Activated T-cell treated with anti-CD3 and anti-CD28 coated beads, Interleukin-2, amount 50 U/mL, for 4 hours (primary cell): ENCODE measurements around the gene AZIN2. TPM values are rescaled to one million over a fixed set of nuclear protein-coding genes. Genes with fewer than 3 reads are reported as not detected.
"Not testable (repeated sequence)": the region's sequence is repeated elsewhere in the genome, so short reads cannot be mapped to it uniquely, and the experiment has no call there.

Experiments
- ATAC-seq, 2 donors: fragments of 200-7000 bp; cut with Tn5 transposase; one replicate each; pipeline ENCODE4 v1.10.0; 2021
- DNase-seq: peaks from one replicate; pipeline ENCODE4 v3.0.0-alpha.2; 2020
- H3K27me3 Mint-ChIP-seq: one replicate; pipeline ENCODE4 v1.8.0; 2021; ENCODE audit warnings: low read depth, mixed read lengths
- H3K36me3 Mint-ChIP-seq: one replicate; pipeline ENCODE4 v1.8.0; 2022; ENCODE audit warnings: mixed read lengths; ENCODE audit not compliant: insufficient read depth
- H3K4me1 Mint-ChIP-seq: one replicate; pipeline ENCODE4 v1.8.0; 2021; ENCODE audit warnings: low read depth, mixed read lengths
- H3K4me3 Mint-ChIP-seq: one replicate; pipeline ENCODE4 v1.8.0; 2021; ENCODE audit warnings: mild to moderate bottlenecking, moderate library complexity, mixed read lengths
- H3K9me3 Mint-ChIP-seq: one replicate; pipeline ENCODE4 v1.8.0; 2021; ENCODE audit warnings: mixed read lengths
- total RNA-seq, 3 donors: library from RNA; stranded (reverse); gene quantifications; one replicate each; pipeline ENCODE4 v1.2.1, GENCODE V29; 2021

The AZIN2 gene
- 1 to 10 TPM in 2 of 3 donors, under 1 TPM in 1; 0.30 to 2.2 (median 1.4) TPM for total RNA-seq

DNA sequence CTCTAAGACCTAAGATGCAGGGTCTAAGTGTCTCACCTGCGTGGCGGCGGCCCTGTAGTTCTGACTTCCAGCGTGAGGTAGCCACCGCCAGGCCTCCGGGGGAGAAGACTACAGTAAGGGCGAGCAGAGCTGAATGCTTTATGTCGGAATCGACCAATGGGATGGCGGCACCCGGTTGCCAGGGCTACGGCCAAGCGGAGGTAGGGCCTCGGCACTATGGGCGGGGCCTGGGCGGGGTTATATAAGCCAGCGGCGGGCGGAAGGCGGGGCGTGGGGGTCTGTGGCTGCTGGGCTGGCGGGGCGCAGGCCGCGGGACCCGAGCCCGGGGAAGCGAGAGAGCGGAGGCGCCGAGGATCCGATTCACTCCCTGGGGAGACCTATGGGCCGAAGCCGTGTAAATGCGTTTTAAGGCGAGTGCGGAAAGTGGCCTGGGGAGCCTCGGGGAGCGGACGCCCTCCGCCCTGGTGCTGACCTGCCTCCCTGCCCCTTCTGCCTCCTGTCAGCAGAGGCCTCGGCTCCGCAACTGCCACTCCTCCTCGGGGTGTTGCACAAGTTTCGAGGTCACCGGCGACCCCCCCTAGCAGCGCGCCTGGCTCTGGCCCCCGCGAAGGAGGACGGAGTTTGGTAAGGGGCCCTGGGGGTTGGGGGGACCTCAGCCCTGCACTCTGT, at the start of gene AZIN2:
TSS of gene AZIN2 (plus strand) at position 269 of the 669 bp plus-strand sequence. CDS start 1,097 bp downstream, outside the sequence.
- H3K9me3 Mint-ChIP-seq, result no peaks in the 10 kb centered on the region
- peaks cover 2% of the 10 kb centered on the region for H3K27me3 Mint-ChIP-seq
- peak; percentile 99 to 100 for ATAC-seq
- H3K4me3 Mint-ChIP-seq, result peak within 1 kb of the TSS; percentile 79
- peaks cover 21% of the 10 kb centered on the region for H3K4me1 Mint-ChIP-seq
- H3K36me3 Mint-ChIP-seq, result no peaks in the 10 kb centered on the region
- peak; percentile 98 for DNase-seq

DNA sequence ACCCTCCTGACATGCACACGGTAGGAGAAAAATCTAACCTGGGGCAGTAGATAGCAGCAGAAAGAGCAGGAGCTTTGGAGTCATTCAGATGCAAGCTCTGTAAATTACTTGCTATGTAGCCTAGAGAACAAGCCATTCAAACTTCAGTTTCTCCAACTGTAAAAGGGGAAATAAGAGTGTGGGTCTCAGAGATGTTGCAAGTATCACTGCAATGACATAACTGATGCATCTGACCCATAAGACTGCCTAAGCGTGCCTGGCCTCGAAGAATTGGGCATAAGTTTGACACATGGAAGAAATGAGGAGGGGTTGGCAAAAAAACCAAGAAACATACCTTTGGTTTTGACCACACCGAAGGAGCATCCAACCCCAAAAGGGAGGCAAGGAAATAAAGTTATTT, 49.4 kb upstream of the AZIN2 start:
- DNase-seq (no peak), ATAC-seq (no peak)
- no peak overlapping the region for H3K4me3 Mint-ChIP-seq
- H3K27me3 Mint-ChIP-seq, result no peaks in the 10 kb centered on the region
- H3K36me3 Mint-ChIP-seq, result peaks cover 53% of the 10 kb centered on the region
- no peaks in the 10 kb centered on the region for H3K9me3 Mint-ChIP-seq
- H3K4me1 Mint-ChIP-seq, result peaks cover 60% of the 10 kb centered on the region

DNA sequence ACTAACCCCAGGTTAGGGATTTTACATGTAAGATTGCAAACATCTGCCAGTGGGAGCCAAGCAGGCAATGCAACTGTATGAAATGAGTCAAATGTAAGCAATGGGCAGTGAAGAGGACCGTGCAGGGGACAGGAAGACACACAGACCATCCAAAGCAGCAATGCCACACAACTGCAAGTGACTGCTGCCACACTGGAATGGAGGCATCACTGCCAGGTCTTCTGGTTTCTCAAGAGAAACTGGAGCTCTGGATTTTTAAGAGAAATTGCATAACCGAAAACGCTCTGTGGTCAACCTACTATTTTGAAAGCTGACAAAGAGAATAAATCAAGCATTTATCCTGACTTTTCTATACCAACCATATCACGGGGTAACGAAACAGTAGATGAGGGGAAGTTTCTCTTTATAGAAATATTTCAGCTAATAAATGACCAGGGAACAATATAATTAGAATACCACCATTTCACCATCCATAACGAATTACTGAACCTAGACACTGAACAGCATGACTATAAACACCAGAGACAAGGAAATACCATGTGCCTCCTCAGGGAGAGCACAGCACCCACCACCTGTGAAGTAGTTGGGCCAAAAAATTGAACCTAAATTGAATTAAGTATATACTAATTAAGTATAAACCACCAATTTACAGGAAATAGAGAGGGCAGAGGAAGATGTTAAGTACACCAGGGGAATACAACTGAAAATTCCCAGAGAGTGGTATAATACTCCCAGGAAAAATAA, 48.7 kb upstream of the AZIN2 start:
- H3K4me1 Mint-ChIP-seq, result peaks cover 66% of the 10 kb centered on the region
- DNase-seq, result no peak
- no peaks in the 10 kb centered on the region for H3K9me3 Mint-ChIP-seq
- H3K27me3 Mint-ChIP-seq, result no peaks in the 10 kb centered on the region
- peaks cover 50% of the 10 kb centered on the region for H3K36me3 Mint-ChIP-seq
- no peak for ATAC-seq
- H3K4me3 Mint-ChIP-seq, result no peak overlapping the region

DNA sequence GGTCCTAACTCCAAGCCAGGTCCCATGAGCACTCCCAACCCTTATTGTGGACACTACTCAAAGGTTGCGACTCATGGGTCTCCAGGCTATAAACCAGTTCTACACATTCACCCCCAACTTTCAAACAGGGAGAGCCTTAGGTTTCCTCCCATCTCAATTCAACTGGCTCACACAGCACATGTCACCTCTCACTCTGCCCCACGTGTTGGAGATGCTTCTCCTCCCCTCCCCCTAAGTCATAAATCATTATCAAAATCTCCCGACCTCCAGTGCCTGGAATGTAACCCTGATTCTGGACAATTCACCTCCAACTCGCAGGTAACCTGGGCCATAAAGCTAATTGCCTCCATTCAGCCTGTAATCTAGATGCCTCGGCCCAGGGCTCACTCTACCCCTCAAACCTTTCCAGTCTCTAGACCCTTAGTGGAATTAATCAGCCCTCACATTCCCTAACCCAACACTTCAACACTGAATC, 44.9 kb upstream of the AZIN2 start:
- DNase-seq (no peak), ATAC-seq (peak; percentile 17 to 23)
- peak overlapping the region; percentile 92 for H3K4me3 Mint-ChIP-seq
- peaks cover 28% of the 10 kb centered on the region for H3K36me3 Mint-ChIP-seq
- no peaks in the 10 kb centered on the region for H3K9me3 Mint-ChIP-seq
- peaks cover 49% of the 10 kb centered on the region for H3K4me1 Mint-ChIP-seq
- no peaks in the 10 kb centered on the region for H3K27me3 Mint-ChIP-seq

DNA sequence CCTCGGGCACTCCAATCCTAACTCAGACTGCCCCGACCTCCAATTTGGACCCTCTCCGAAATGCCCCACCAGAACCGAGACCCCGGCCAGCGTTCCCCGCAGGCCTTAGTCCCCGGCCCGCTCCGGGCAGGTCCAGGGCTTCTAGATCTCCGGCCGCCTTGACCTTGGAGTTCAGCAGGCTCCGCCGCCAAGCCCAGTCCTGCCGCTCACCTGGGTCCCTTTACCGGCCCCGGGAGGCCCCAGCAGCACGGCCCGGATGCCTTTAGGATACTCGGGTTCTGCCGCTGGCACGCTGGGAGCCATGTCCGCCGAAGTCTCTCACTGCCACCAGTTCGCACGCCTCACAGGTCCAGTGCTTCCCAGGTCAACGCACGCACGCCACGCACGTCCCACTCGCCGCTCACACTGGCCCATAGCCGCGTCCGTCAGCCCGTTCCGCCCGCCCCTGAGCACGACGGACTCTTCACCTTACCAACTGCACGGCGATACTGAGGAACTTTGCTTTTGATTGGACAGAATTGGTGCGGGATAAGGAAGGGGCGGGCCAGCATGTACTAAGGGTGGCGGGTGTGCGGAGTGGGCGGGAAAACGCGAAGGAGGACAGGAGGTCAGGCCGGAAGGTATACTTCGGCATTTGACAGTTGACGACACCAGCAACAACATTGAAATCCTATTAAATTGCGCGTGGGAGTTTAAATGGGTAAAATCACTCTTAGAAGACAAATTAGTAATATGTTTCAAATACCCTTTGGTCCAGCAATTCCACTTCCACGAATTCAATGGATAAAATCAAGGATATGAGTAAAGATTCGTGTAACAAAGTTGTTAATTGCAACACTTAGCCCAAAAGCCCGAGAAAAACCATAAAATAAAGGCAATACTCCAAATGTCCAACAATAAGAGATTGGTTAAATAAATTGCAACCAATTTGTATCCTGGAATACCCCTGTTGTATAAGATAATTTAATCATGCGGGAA, 44.1 kb upstream of the AZIN2 start, which contains the start of gene AK2:
TSS of gene AK2 (minus strand) at position 358 of the 978 bp plus-strand sequence. CDS start at position 303, 55 bp downstream.
- peak within 1 kb of the TSS; percentile 92 for H3K4me3 Mint-ChIP-seq
- H3K4me1 Mint-ChIP-seq, result peaks cover 43% of the 10 kb centered on the region
- DNase-seq (peak; percentile 82), ATAC-seq (peak; percentile 100)
- H3K9me3 Mint-ChIP-seq, result no peaks in the 10 kb centered on the region
- H3K27me3 Mint-ChIP-seq, result peaks cover 1% of the 10 kb centered on the region
- H3K36me3 Mint-ChIP-seq, result peaks cover 21% of the 10 kb centered on the region

DNA sequence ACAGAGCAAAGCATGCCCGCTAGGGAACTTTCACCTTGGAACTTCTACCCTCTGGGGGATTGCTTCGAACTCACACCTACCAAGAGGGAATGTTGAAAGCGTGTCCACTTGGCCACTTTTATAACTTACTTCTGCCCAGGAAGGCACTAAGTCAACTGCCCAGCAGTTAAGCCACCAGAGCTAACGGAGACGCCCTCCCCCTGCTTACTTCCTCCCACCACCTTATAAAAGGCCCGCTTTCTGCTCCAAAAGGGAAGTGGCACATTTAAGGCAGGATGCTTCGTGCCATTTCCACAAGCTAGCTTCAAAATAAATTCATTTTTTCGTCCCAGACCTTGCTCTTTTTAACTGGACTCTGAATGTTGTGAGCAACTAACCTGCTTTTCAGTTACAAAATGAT, 41.1 kb upstream of the AZIN2 start:
- ATAC-seq (no peak), DNase-seq (no peak)
- H3K36me3 Mint-ChIP-seq, result peaks cover 8% of the 10 kb centered on the region
- H3K27me3 Mint-ChIP-seq, result peaks cover 2% of the 10 kb centered on the region
- no peaks in the 10 kb centered on the region for H3K9me3 Mint-ChIP-seq
- no peak overlapping the region for H3K4me3 Mint-ChIP-seq
- H3K4me1 Mint-ChIP-seq, result peaks cover 18% of the 10 kb centered on the region

DNA sequence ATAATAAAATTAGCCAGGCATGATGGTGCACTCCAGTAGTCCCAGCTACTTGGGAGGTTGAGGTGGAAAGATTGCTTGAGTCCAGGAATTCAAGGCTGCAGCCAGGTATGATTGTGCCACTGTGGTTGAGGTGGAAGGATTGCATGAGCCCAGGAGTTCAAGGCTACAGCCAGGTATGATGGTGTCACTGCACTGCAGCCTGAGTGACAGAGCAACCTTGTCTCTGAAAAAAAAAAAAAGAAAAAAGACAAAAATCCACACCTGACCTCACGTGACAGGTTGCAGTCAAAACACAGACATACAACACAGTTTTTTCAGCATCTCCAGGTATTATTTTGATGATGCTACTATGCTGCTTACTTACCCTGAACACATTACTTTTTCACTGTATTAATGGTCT, 39.9 kb upstream of the AZIN2 start:
- no peaks in the 10 kb centered on the region for H3K9me3 Mint-ChIP-seq
- peaks cover 2% of the 10 kb centered on the region for H3K27me3 Mint-ChIP-seq
- no peak overlapping the region for H3K4me3 Mint-ChIP-seq
- no peak for DNase-seq
- peaks cover 3% of the 10 kb centered on the region for H3K36me3 Mint-ChIP-seq
- H3K4me1 Mint-ChIP-seq, result peaks cover 21% of the 10 kb centered on the region
- no peak for ATAC-seq

DNA sequence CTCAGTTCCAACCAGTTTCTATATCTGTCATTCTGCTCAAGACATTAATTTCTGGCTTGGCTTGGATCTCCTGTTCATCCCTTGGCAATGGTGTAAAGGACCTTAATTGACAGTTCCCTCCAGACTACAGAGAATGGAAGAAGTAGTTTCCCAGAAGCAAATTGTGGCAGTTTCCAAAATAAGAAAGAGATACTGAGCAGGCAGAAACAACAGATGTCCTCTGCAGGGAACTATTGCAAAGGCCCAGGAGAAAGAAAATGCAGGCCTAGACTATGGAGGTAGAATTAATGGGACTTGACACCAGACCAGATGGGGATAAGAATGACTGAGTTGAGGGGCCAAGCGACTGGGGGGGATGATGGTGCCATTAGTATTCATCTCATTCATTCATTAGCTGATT, 38.1 kb upstream of the AZIN2 start:
- DNase-seq (no peak), ATAC-seq (no peak)
- H3K36me3 Mint-ChIP-seq, result no peaks in the 10 kb centered on the region
- no peak overlapping the region for H3K4me3 Mint-ChIP-seq
- peaks cover 2% of the 10 kb centered on the region for H3K27me3 Mint-ChIP-seq
- no peaks in the 10 kb centered on the region for H3K9me3 Mint-ChIP-seq
- H3K4me1 Mint-ChIP-seq, result peaks cover 11% of the 10 kb centered on the region

DNA sequence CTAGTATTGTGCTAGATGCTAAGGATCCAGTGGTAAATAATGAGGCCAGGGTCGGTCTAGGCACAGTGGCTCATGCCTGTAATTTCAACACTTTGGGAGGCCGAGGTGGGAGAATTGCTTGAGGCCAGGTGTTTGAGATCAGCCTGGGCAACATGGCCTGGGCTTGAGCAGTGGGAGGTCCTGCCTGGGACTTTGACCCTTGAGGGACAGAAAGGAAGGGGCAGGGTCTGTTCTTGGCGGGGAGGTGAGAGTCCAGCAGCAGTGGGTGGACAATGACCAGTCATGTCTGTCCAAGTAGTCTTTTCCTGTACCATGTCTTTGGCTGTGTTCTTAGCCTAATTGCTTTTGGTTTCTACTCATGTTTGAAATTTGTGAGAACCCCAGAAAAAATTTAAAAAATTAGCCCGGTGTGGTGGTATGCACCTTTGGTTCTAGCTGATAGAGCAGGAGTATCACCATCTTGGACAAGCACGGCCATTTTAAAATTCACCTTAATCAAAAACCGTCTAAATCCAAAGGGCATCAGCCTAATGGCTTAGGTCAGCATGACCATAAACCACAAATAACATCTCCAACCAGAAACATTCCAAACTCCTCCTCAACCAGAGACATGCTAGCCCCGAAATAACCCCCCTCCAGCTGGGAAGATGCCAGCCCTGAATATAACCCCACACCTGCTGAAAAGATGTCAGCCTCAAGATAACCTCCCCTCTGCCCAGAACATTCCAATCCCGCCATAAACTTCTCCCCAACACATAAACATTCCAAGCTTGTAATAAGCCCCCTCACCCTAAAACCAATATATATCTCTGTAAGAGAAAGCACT, 37.5 kb upstream of the AZIN2 start:
- Mint-ChIP-seq H3K36me3 (no peaks in the 10 kb centered on the region), H3K27me3 (peaks cover 2% of the 10 kb centered on the region), H3K9me3 (no peaks in the 10 kb centered on the region), H3K4me1 (peaks cover 11% of the 10 kb centered on the region), H3K4me3 (no peak overlapping the region)
- ATAC-seq (no peak), DNase-seq (no peak)

DNA sequence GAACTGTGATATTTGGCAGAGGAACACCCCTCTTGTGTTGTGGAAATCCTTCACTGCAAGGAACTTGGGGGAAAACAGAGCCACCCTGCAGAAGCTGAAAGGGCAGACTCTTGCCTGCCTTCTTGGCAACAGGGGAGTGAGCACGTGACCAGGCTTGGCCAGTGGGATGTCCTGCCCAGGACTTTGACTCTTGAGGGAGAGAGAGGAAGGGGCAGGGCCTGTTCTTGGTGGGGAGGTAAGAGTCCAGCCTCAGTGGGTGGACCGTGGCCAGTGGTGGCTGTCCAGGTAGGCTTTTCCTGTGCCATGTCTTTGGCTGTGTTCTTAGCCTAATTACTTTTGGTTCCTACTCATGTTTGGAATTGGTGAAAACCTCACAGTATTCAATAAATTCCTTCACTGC, 35.7 kb upstream of the AZIN2 start:
- Mint-ChIP-seq H3K27me3 (peaks cover 2% of the 10 kb centered on the region), H3K4me3 (no peak overlapping the region), H3K9me3 (no peaks in the 10 kb centered on the region), H3K36me3 (no peaks in the 10 kb centered on the region), H3K4me1 (peaks cover 11% of the 10 kb centered on the region)
- no peak for ATAC-seq
- DNase-seq, result no peak

DNA sequence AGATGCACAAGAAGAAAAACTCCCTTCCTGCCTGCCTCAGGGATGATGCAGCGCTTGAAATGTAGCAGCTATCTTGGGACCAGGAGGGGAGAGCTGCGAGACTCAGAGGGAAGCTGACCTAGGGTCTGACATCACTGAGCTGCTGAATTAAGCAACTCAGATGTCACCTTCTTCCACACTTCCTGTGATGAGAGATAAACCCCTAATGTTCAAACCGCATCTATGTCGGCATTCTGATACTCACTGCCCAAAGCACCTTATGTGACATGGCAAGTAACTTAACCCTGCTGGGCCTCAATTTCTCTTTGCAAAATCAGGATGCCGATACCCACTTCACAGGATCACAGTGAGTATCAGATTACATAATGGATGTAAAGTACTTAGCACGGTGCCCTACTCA, 35.1 kb upstream of the AZIN2 start:
- H3K27me3 Mint-ChIP-seq, result peaks cover 2% of the 10 kb centered on the region
- no peak overlapping the region for H3K4me3 Mint-ChIP-seq
- H3K36me3 Mint-ChIP-seq, result no peaks in the 10 kb centered on the region
- peaks cover 11% of the 10 kb centered on the region for H3K4me1 Mint-ChIP-seq
- DNase-seq (no peak), ATAC-seq (peak in 1 of 2 donors; percentile 52)
- H3K9me3 Mint-ChIP-seq, result no peaks in the 10 kb centered on the region

DNA sequence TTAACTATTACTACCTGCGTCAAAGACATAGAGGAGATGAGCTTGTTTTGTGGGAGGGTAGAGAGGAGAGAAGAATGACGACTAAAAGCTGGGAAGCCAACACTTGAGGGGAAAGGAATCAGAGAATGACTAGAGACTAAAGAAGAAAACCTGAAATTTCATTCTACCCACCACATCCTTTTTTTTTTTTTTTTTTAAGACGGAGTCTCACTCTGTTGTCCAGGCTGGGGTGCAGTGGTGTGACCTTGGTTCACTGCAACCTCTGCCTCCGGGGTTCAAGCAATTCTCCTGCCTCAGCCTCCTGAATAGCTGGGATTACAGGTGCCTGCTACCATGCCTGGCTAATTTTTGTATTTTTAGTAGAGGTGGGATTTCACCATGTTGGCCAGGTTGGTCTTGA, 34.7 kb upstream of the AZIN2 start:
- H3K27me3 Mint-ChIP-seq, H3K4me3 Mint-ChIP-seq, H3K9me3 Mint-ChIP-seq, ATAC-seq, DNase-seq, H3K36me3 Mint-ChIP-seq: not testable (repeated sequence)
- H3K4me1 Mint-ChIP-seq, result peaks cover 11% of the 10 kb centered on the region

DNA sequence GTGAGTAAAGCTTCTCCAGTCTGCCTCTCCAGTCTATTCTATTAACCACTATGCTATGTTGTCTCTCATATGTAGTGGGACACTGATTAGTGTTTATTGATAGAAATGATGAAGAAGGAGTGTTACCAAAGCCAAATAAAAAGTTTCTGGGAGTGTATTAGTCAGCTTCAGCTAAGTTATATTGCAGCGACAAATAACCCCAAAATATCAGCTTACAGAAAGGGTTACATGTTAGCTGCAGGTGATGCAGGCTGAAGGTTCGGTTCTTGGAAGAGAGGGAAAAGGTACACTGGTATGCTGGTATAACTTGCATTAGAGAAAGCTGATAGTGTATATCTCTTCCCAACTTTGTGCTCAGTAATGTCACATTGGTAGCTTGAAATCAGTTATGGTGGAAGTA, 33.7 kb upstream of the AZIN2 start:
- DNase-seq (no peak), ATAC-seq (no peak)
- Mint-ChIP-seq H3K9me3 (no peaks in the 10 kb centered on the region), H3K36me3 (no peaks in the 10 kb centered on the region), H3K27me3 (no peaks in the 10 kb centered on the region), H3K4me1 (peaks cover 11% of the 10 kb centered on the region), H3K4me3 (no peak overlapping the region)
